K562 (cell line): Measurements from ENCODE around the gene NPNT. TPM values are rescaled to one million over a fixed set of nuclear protein-coding genes. Genes with fewer than 3 reads are reported as not detected.

ENCODE experiments used
- ATAC-seq: fragments of 200-7000 bp; cut with Tn5 transposase; 3 replicates; pipeline ENCODE4 v1.9.1; 2020; ENCODE audit warnings: moderate library complexity
- BruUV-seq: library from RNA; stranded (reverse); fragments of 400-500 nt; replicated peaks from 2 replicates; lab custom pipeline; 2021; lab: Mats Ljungman, UMichigan
- CTCF ChIA-PET: fragments of 300-600 bp; formaldehyde crosslinking; extraction: SDS; loops from one replicate; lab custom pipeline; 2021; ENCODE audit warnings: low intra/inter-chr PET ratio; lab: Yijun Ruan, JAX
- POLR2A ChIA-PET: fragments of 300-600, 350-650 bp; sonication (Branson Sonifier 250); formaldehyde crosslinking; extraction: SDS; loops from one replicate; lab custom pipeline; 2021; ENCODE audit warnings: antibody characterized with exemption, inconsistent platforms; lab: Yijun Ruan, JAX
- DNase-seq, 4 experiments: peaks; one replicate each; pipeline versions ENCODE4 v3.0.0 to v3.0.0-alpha.2; 2011 to 2018; ENCODE audit warnings: low spot score in 3 of 4, mixed read lengths in 3 of 4; ENCODE audit errors: extremely low read depth in 1 of 4
- FAIRE-seq: peaks from 2 replicates; lab custom pipeline; 2011; peaks lifted over from hg19 to GRCh38; lab: Jason Lieb, UNC
- H2AFZ ChIP-seq: 2 replicates; pipeline ENCODE4 v1.6.0; 2011; ENCODE audit warnings: low read depth, low read length, control low read depth, inconsistent platforms
- H3K27ac ChIP-seq: fragments of 200-600 bp; 3 replicates; pipeline ENCODE4 v1.8.0; 2011; ENCODE audit warnings: low read depth, mild to moderate bottlenecking, control low read depth, inconsistent platforms, low read length, moderate library complexity, mixed read lengths; ENCODE audit errors: extremely low read depth
- H3K27me3 ChIP-seq, 2 experiments: fragments of 300-600 bp in 1 of 2; 2 replicates in 1 of 2; 3 replicates in 1 of 2; pipeline versions ENCODE4 v1.6.0 to v1.8.0; 2011; ENCODE audit warnings: inconsistent platforms in 2 of 2, low read length in 2 of 2, mild to moderate bottlenecking in 1 of 2, mixed read lengths in 1 of 2, moderate library complexity in 1 of 2; ENCODE audit not compliant: control insufficient read depth in 2 of 2, insufficient read depth in 2 of 2
- H3K36me3 ChIP-seq: fragments of 300-600 bp; 3 replicates; pipeline ENCODE4 v1.8.0; 2011; ENCODE audit warnings: mild to moderate bottlenecking, low read length, inconsistent platforms; ENCODE audit not compliant: control insufficient read depth, insufficient read depth
- H3K4me1 ChIP-seq, 2 experiments: fragments of 200-600 bp in 1 of 2; replicated peaks in 1 of 2; 2 replicates in 1 of 2; 3 replicates in 1 of 2; pipeline versions ENCODE4 v1.5.1 to v1.8.0; 2011; ENCODE audit warnings: inconsistent platforms in 2 of 2, low read length in 2 of 2, mild to moderate bottlenecking in 1 of 2, mixed read lengths in 1 of 2, moderate library complexity in 1 of 2; ENCODE audit not compliant: control insufficient read depth in 2 of 2, insufficient read depth in 2 of 2
- H3K4me2 ChIP-seq: 2 replicates; pipeline ENCODE4 v1.6.1; 2011; ENCODE audit warnings: low read length, control low read depth, inconsistent platforms, mixed read lengths; ENCODE audit not compliant: insufficient read depth
- H3K4me3 ChIP-seq: fragments of 200-600 bp; sonication (generic), shearing (Covaris generic); 2 replicates; pipeline ENCODE4 v1.5.1; 2016; ENCODE audit warnings: control low read depth, inconsistent platforms
- H3K79me2 ChIP-seq: fragments of 200-600 bp; 3 replicates; pipeline ENCODE4 v1.8.0; 2011; ENCODE audit warnings: low read length, inconsistent platforms; ENCODE audit not compliant: control insufficient read depth, insufficient read depth
- H3K9ac ChIP-seq, 2 experiments: 2 replicates each; pipeline versions ENCODE4 v1.6.0 to v1.6.1; 2011; ENCODE audit warnings: low read depth in 2 of 2, low read length in 2 of 2, control low read depth in 1 of 2, inconsistent platforms in 1 of 2, mild to moderate bottlenecking in 1 of 2, mixed read lengths in 1 of 2; ENCODE audit not compliant: insufficient read depth in 1 of 2
- H3K9me1 ChIP-seq: one replicate; pipeline ENCODE4 v1.6.0; 2011; ENCODE audit warnings: inconsistent platforms, mild to moderate bottlenecking, low read length, moderate library complexity; ENCODE audit not compliant: control insufficient read depth, insufficient read depth
- H3K9me3 ChIP-seq: replicated peaks from 2 replicates; pipeline ENCODE4 v1.5.1; 2011; ENCODE audit warnings: low read depth, low read length, inconsistent platforms; ENCODE audit not compliant: control insufficient read depth, insufficient read depth
- H4K20me1 ChIP-seq: replicated peaks from 2 replicates; pipeline ENCODE4 v1.6.1; 2011; ENCODE audit warnings: low read length, inconsistent platforms, mixed read lengths; ENCODE audit not compliant: control insufficient read depth, insufficient read depth
- ATF3 ChIP-seq, 2 experiments: fragments of 450-650 bp in 1 of 2; sonication (generic) in 1 of 2; formaldehyde crosslinking in 1 of 2; IDR thresholded peaks in 1 of 2; conservative IDR thresholded peaks in 1 of 2; 2 replicates each; pipeline versions ENCODE4 v1.6.1 to v1.8.1; 2016 to 2023; ENCODE audit warnings: mild to moderate bottlenecking in 2 of 2, moderate library complexity in 2 of 2, inconsistent platforms in 1 of 2, missing genetic modification reagents in 1 of 2
- RBM34 ChIP-seq: fragments of 200-400 bp; formaldehyde crosslinking; IDR thresholded peaks from 2 replicates; pipeline ENCODE4 v1.6.1; 2018; ENCODE audit warnings: low read length, borderline replicate concordance; ENCODE audit not compliant: insufficient read depth
- SRSF3 ChIP-seq: fragments of 200-400 bp; formaldehyde crosslinking; IDR thresholded peaks from 2 replicates; pipeline ENCODE4 v1.6.1; 2016; ENCODE audit warnings: mild to moderate bottlenecking, low read length, moderate library complexity; ENCODE audit not compliant: insufficient read depth
- ZNF431 ChIP-seq: sonication (generic); formaldehyde crosslinking; IDR thresholded peaks from 2 replicates; pipeline ENCODE4 v1.8.0; 2022; ENCODE audit warnings: mild to moderate bottlenecking, missing genetic modification reagents
- WGBS: fragments of 100-300 bp; shearing (Covaris generic); methylation state at CpG from one replicate; pipeline ENCODE4 v1.1.6; 2016; ENCODE audit warnings: low coverage, mixed read lengths; ENCODE audit not compliant: insufficient coverage; ENCODE audit errors: missing lambda C conversion rate; 5-methylcytosine and 5-hydroxymethylcytosine counted together
- in situ Hi-C: fragments of 300-500 bp; cut with MboI; formaldehyde crosslinking; loops from 4 replicates; pipeline ENCODE4 v1.15.0; 2018; ENCODE audit warnings: inconsistent platforms, mixed read lengths
- intact Hi-C: fragments of 100-400 bp; cut with micrococcal nuclease; formaldehyde crosslinking; loops from 2 replicates; pipeline ENCODE4 v1.14.2; 2022
- polyA plus RNA-seq, 8 experiments: library from polyadenylated mRNA; depleted of rRNA in 4 of 8; stranded (reverse) in 5 of 8; unstranded in 3 of 8; fragments of >200 nt; fragmentation: Nextera tagmentation in 2 of 8; fragmentation: Illumina TruSeq in 1 of 8; extraction: Ambion mirVana in 2 of 8; extraction: Trizol in 1 of 8; gene quantifications; 2 replicates each; pipeline versions ENCODE4 v1.2.1 to v1.2.3, GENCODE V29; 2011 to 2014; ENCODE audit warnings: inconsistent platforms in 1 of 8, missing spikeins in 1 of 8
- total RNA-seq, 7 experiments: library from RNA; depleted of rRNA in 6 of 7; stranded (reverse); fragments of >200 nt in 6 of 7; fragmentation: Illumina TruSeq in 2 of 7; extraction: Trizol in 2 of 7; gene quantifications; 2 replicates each; pipeline versions ENCODE4 v1.2.1 to v1.2.3, GENCODE V29; 2011 to 2021; ENCODE audit warnings: low replicate concordance in 1 of 7
- TF ChIP-seq, protein P1 (sequence below): fragments of 450-650 bp; IDR thresholded peaks from one replicate; pipeline ENCODE4 v1.6.1; 2018; ENCODE audit warnings: mild to moderate bottlenecking, moderate library complexity; ENCODE audit not compliant: partially characterized antibody

Gene NPNT
- total and polyA plus RNA-seq, 9 of the 15 experiments (the other 6 are each of a cell fraction or from before 2014, with no cell fraction given): 0.22 TPM; not detected in 8

DNA sequence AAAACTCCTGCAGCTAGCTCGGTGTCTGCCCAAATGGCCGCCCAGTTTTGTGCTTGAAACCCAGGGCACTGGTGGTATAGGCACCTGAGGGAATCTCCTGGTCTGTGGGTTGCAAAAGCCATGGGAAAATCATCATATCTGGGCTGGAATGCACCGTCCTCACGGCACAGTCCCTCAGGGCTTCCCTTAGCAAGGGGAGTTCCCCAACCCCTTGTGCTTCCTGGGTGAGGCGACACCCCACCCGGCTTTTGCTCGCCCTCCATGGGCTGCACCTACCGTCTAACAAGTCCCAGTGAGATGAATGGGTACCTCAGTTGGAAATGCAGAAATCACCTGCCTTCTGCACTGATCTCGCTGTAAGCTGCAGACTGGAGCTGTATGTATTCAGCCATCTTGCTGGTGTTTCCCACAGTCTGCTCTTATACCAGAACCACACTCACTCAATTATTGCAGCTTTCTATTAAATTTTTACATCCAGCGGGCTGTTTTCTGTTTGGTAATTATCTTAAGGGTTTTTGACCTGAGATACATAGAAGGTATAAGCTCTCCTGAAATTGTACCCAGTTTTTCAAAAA, 36.7 kb upstream of the NPNT start:
- no peaks in the 10 kb centered on the region for H3K36me3 ChIP-seq
- H3K9me3 ChIP-seq: no peaks in the 10 kb centered on the region
- no peak for ATAC-seq
- POLR2A ChIA-PET: interaction anchor here (0.6 kb wide), 1 partner anchor 14 kb away, joined by 3 read pairs; no protein-coding TSS in a partner anchor
- no peak overlapping the region for H3K4me3 ChIP-seq
- DNase-seq: no peak
- no peaks in the 10 kb centered on the region for H3K9me1 ChIP-seq
- WGBS: 15% methylated on average over 9 of the region's 10 CpGs
- no peaks in the 10 kb centered on the region for H3K27me3 ChIP-seq
- TF ChIP-seq, protein P1, sequence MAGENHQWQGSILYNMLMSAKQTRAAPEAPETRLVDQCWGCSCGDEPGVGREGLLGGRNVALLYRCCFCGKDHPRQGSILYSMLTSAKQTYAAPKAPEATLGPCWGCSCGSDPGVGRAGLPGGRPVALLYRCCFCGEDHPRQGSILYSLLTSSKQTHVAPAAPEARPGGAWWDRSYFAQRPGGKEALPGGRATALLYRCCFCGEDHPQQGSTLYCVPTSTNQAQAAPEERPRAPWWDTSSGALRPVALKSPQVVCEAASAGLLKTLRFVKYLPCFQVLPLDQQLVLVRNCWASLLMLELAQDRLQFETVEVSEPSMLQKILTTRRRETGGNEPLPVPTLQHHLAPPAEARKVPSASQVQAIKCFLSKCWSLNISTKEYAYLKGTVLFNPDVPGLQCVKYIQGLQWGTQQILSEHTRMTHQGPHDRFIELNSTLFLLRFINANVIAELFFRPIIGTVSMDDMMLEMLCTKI: no peak
- TF ChIP-seq RBM34 (no peak), ZNF431 (CRISPR knock-in tag) (no peak)
- TF ChIP-seq, all 486 proteins: peak for 0
- Histone ChIP-seq H3K79me2 (no peaks in the 10 kb centered on the region), H3K27ac (no peak overlapping the region), H2AFZ (no peak overlapping the region), H3K4me1 (no peaks in the 10 kb centered on the region), H3K4me2 (no peak overlapping the region), H3K9ac (no peak overlapping the region), H4K20me1 (no peaks in the 10 kb centered on the region)
- in situ Hi-C loops: no loop called here
- no peak for FAIRE-seq
- intact Hi-C loops: loop anchor here (1.0 kb wide), 1 partner anchor 35 kb away; no protein-coding TSS in a partner anchor
- no TSS peak for BruUV-seq
- CTCF ChIA-PET: no interaction called here

DNA sequence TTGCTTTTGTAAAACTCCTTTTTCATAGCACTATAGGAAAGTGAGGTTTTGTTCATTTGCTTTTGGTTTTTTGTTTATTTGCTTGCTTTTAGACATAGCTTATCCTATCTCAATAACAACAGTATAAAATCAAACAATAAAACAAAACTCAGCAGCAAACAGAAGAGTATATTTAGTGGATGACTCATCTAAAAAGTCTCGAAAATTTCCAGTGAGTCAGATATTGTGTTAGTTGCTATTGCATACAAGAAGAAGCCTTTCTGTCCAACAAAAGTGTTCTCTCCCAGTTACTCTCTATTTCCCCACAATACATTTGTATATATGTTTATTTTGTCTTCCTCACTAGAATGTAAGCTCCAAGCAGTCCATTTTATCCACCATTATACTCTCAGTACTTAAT, 36.0 kb upstream of the NPNT start:
- intact Hi-C loops: no loop called here
- 0% methylated on average over 1 of the region's 1 CpG for WGBS
- FAIRE-seq: no peak

More for the DNA sequence above, 36.0 kb upstream of the NPNT start:
- H2AFZ ChIP-seq: no peak overlapping the region
- H3K4me2 ChIP-seq: no peak overlapping the region
- DNase-seq: no peak
- POLR2A ChIA-PET: no interaction called here
- no peaks in the 10 kb centered on the region for H3K9me1 ChIP-seq
- H3K27me3 ChIP-seq: no peaks in the 10 kb centered on the region
- TF ChIP-seq ATF3 (IDR thresholded peaks at IDR 0.05): peak; percentile 60
- TF ChIP-seq ATF3 (CRISPR knock-in tag; conservative IDR thresholded peaks at IDR 0.05): no peak
- no peak for TF ChIP-seq SRSF3
- no peaks in the 10 kb centered on the region for H3K4me1 ChIP-seq
- CTCF ChIA-PET: no interaction called here
- no TSS peak for BruUV-seq
- no peaks in the 10 kb centered on the region for H3K36me3 ChIP-seq
- in situ Hi-C loops: no loop called here
- no peak overlapping the region for H3K27ac ChIP-seq
- no peaks in the 10 kb centered on the region for H3K79me2 ChIP-seq
- H4K20me1 ChIP-seq: no peaks in the 10 kb centered on the region
- no peak overlapping the region for H3K4me3 ChIP-seq
- H3K9ac ChIP-seq: no peak overlapping the region
- no peak for ATAC-seq
- H3K9me3 ChIP-seq: no peaks in the 10 kb centered on the region
